Muscle layer of colon (tissue), 2 donors: Measurements from ENCODE around the gene GPATCH2.
A peak's percentile ranks its signal among the peaks of the same experiment; 100 is the strongest.

Experiments
- H3K27ac ChIP-seq: one replicate; pipeline ENCODE4 v1.7.0; 2013; ENCODE audit warnings: low read depth, mild to moderate bottlenecking, low read length, moderate library complexity
- H3K27me3 ChIP-seq, 2 donors: one replicate each; pipeline ENCODE4 v1.7.0; 2013; ENCODE audit warnings: low read length in 2 of 2, mild to moderate bottlenecking in 2 of 2; ENCODE audit not compliant: insufficient read depth in 2 of 2, control insufficient read depth in 1 of 2
- H3K36me3 ChIP-seq: one replicate; pipeline ENCODE4 v1.7.0; 2013; ENCODE audit warnings: mild to moderate bottlenecking, low read length; ENCODE audit not compliant: insufficient read depth
- H3K4me1 ChIP-seq: one replicate; pipeline ENCODE4 v1.7.0; 2013; ENCODE audit warnings: mild to moderate bottlenecking, low read length; ENCODE audit not compliant: insufficient read depth
- H3K4me3 ChIP-seq, 2 donors: one replicate each; pipeline ENCODE4 v1.7.0; 2013; ENCODE audit warnings: low read length in 2 of 2, low read depth in 1 of 2, mild to moderate bottlenecking in 1 of 2, moderate library complexity in 1 of 2
- H3K9ac ChIP-seq: one replicate; pipeline ENCODE4 v1.7.0; 2013; ENCODE audit warnings: low read length
- H3K9me3 ChIP-seq: one replicate; pipeline ENCODE4 v1.7.0; 2013; ENCODE audit warnings: mild to moderate bottlenecking, low read length
- donor health status: abdominal sarcoma.
- donor health status: Adenocarcinoma of cecum.

GPATCH2 gene

GRCh38 chr1:217630711-217631591, at the start of gene GPATCH2, which contains the start of gene SPATA17:
TSS of gene GPATCH2 (minus strand) at chr1:217631090. CDS start at chr1:217630971, 119 bp downstream.
TSS of gene SPATA17 (plus strand) at chr1:217631344. CDS start at chr1:217631379, 35 bp downstream.
- Histone ChIP-seq H3K4me3 (peak within 1 kb of the TSS; percentile 59 to 87), H3K27ac (peak within 1 kb of the TSS; percentile 71), H3K9me3 (no peaks in the 10 kb centered on the region), H3K4me1 (peaks cover 17% of the 10 kb centered on the region), H3K9ac (peak within 1 kb of the TSS; percentile 78), H3K27me3 (no peaks in the 10 kb centered on the region), H3K36me3 (no peaks in the 10 kb centered on the region)

GRCh38 chr1:217674028-217674729, 43.3 kb upstream of the GPATCH2 start:
- H3K4me1 ChIP-seq, result no peaks in the 10 kb centered on the region
- H3K27ac ChIP-seq, result no peak overlapping the region
- H3K27me3 ChIP-seq, result no peaks in the 10 kb centered on the region
- no peaks in the 10 kb centered on the region for H3K9me3 ChIP-seq
- no peaks in the 10 kb centered on the region for H3K36me3 ChIP-seq
- no peak overlapping the region for H3K9ac ChIP-seq
- no peak overlapping the region for H3K4me3 ChIP-seq

DNA sequence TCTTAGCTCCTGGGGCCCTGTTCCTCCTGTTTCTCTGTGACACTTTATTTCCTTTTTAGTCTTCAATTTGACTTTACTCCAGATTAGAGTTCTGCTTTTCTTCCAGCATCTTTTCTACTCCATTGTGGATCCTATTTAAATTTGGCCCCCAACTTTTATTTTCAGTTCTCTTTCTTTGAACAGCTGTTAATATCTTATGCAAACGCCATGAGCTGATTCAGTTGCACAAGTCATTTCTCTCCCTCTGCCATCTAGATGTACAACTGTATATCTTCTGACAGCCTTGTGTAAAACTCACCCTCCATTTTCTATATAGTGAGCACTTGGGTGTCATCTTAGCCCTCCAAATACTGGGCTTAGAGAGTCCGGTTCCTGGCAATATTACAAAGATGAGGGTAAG, 42.5 kb upstream of the GPATCH2 start:
- Histone ChIP-seq H3K36me3 (no peaks in the 10 kb centered on the region), H3K27ac (no peak overlapping the region), H3K9ac (no peak overlapping the region), H3K4me3 (no peak overlapping the region), H3K4me1 (no peaks in the 10 kb centered on the region), H3K9me3 (no peaks in the 10 kb centered on the region), H3K27me3 (no peaks in the 10 kb centered on the region)

GRCh38 chr1:217668351-217668940, 37.6 kb upstream of the GPATCH2 start:
- Histone ChIP-seq H3K27me3 (no peaks in the 10 kb centered on the region), H3K27ac (no peak overlapping the region), H3K9me3 (no peaks in the 10 kb centered on the region)

DNA sequence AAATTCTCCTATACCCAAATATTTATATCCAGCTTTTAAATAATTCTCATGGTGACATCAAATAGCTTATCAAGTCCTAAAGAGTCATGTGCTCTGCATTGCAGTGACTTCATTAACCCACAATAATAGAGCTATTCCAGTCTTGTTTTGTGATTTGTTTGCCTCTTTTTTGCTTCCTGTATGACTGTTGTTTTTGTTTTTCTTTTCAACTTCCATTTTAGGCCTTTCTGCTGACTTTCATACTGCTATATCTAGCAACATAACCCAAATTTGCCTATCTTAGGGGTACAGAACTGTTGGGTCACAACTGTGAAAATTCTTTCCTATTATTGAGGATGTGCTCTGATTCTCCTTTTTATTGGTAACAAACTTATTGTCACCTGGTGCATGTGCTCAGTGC, 30.5 kb upstream of the GPATCH2 start:
- no peaks in the 10 kb centered on the region for H3K27me3 ChIP-seq
- no peaks in the 10 kb centered on the region for H3K36me3 ChIP-seq
- H3K4me3 ChIP-seq, result no peak overlapping the region
- no peak overlapping the region for H3K27ac ChIP-seq
- H3K9ac ChIP-seq, result no peak overlapping the region
- no peaks in the 10 kb centered on the region for H3K9me3 ChIP-seq
- H3K4me1 ChIP-seq, result no peaks in the 10 kb centered on the region

More at GRCh38 chr1:217668351-217668940, 37.6 kb upstream of the GPATCH2 start:
- Histone ChIP-seq H3K9ac (no peak overlapping the region), H3K4me1 (no peaks in the 10 kb centered on the region), H3K36me3 (no peaks in the 10 kb centered on the region), H3K4me3 (no peak overlapping the region)

- Histone ChIP-seq H3K9ac (no peak overlapping the region), H3K27ac (no peak overlapping the region), H3K4me3 (no peak overlapping the region), H3K9me3 (no peaks in the 10 kb centered on the region), H3K4me1 (no peaks in the 10 kb centered on the region), H3K27me3 (no peaks in the 10 kb centered on the region), H3K36me3 (no peaks in the 10 kb centered on the region)
These were observed 29.6 kb upstream of the GPATCH2 start for GRCh38 chr1:217660353-217661062.

DNA sequence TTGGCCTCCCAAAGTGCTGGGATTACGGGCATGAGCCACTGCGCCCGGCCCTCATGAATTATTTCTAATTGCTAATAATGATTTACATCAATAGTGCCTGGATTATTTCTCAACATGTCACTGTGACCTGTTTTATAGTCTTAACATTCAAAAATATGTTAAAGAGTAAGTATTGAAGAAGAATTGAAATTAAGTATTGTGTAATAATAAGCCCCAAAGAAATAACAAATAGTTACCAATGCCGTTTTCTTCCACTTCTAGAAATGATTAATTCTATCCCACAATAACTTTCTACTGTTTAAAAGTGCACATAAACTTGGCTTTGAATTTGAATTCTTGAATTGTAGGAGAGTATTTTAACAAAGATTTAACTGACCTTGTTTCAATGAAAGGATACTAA, 19.8 kb upstream of the GPATCH2 start:
- H3K27ac ChIP-seq, result no peak overlapping the region
- no peaks in the 10 kb centered on the region for H3K27me3 ChIP-seq
- H3K36me3 ChIP-seq, result no peaks in the 10 kb centered on the region
- H3K4me3 ChIP-seq, result no peak overlapping the region
- no peak overlapping the region for H3K9ac ChIP-seq
- no peaks in the 10 kb centered on the region for H3K4me1 ChIP-seq
- no peaks in the 10 kb centered on the region for H3K9me3 ChIP-seq

DNA sequence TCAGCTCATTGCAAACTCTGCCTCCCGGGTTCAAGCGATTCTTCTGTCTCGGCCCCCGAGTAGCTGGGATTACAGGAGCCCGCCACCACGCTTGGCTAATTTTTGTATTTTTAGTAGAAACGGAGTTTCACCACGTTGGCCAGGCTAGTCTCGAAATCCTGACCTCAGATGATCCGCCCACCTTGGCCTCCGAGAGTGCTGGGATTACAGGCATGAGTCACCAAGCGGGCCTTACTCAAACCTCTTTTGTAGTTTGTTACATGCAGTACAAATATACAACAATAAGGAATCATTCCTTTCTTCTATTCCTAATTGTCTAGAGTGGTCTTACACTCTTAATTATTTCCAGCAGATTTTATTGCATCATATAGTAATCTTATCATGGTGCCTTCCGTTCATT, 16.9 kb upstream of the GPATCH2 start:
- H3K4me1 ChIP-seq, result no peaks in the 10 kb centered on the region
- H3K4me3 ChIP-seq, result no peak overlapping the region
- no peaks in the 10 kb centered on the region for H3K9me3 ChIP-seq
- H3K27ac ChIP-seq, result no peak overlapping the region
- no peaks in the 10 kb centered on the region for H3K36me3 ChIP-seq
- no peaks in the 10 kb centered on the region for H3K27me3 ChIP-seq
- no peak overlapping the region for H3K9ac ChIP-seq

GRCh38 chr1:217642455-217642854, 11.6 kb upstream of the GPATCH2 start:
- Histone ChIP-seq H3K36me3 (no peaks in the 10 kb centered on the region), H3K27me3 (no peaks in the 10 kb centered on the region), H3K4me1 (no peaks in the 10 kb centered on the region), H3K9me3 (no peaks in the 10 kb centered on the region), H3K9ac (no peak overlapping the region), H3K4me3 (no peak overlapping the region), H3K27ac (no peak overlapping the region)

- Histone ChIP-seq H3K4me3 (no peak overlapping the region), H3K9me3 (no peaks in the 10 kb centered on the region), H3K36me3 (no peaks in the 10 kb centered on the region), H3K4me1 (peaks cover 17% of the 10 kb centered on the region), H3K27ac (no peak overlapping the region), H3K9ac (no peak overlapping the region), H3K27me3 (no peaks in the 10 kb centered on the region)
These were observed 3.5 kb downstream of the GPATCH2 start for GRCh38 chr1:217627431-217627830.

DNA sequence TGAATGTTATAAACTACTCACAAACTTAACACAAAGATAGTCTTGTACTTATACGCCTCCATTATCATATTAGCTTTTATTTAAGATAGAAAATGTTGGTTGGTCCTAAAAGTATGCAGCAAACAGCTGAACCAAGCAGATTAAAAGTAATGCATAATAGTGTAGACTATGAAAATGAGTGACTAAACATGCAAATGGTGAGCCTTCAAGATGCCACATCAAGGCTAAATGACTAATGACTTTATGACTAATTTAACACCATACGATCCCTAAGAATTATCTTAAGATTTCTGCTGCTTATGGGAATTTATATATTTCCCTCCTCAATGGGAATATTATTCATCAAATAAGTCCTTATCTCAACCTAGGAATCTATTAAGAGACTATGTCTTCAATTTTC, 4.6 kb downstream of the GPATCH2 start:
- no peaks in the 10 kb centered on the region for H3K27me3 ChIP-seq
- H3K27ac ChIP-seq, result no peak overlapping the region
- no peak overlapping the region for H3K4me3 ChIP-seq
- no peaks in the 10 kb centered on the region for H3K36me3 ChIP-seq
- no peak overlapping the region for H3K9ac ChIP-seq
- H3K4me1 ChIP-seq, result peaks cover 12% of the 10 kb centered on the region
- H3K9me3 ChIP-seq, result no peaks in the 10 kb centered on the region
